SU-DHL-6 (cell line): ENCODE measurements around the gene TENM4.

ENCODE experiments used
- EZH2phosphoT487 ChIP-seq: fragments of 200-600 bp; sonication (generic), shearing (Covaris generic); conservative IDR thresholded peaks from 2 replicates; pipeline ENCODE4 v1.6.1; 2018; ENCODE audit warnings: mild to moderate bottlenecking, antibody characterized with exemption, low read length, moderate library complexity, mixed read lengths
- TF ChIP-seq, protein P1 (sequence below): fragments of 200-600 bp; sonication (generic); IDR thresholded peaks from one replicate; pipeline ENCODE4 v1.5.1; 2017; ENCODE audit warnings: antibody characterized with exemption, mild to moderate bottlenecking, low read length, moderate library complexity; ENCODE audit not compliant: insufficient read depth, poor library complexity, severe bottlenecking

- TF ChIP-seq, protein P1, sequence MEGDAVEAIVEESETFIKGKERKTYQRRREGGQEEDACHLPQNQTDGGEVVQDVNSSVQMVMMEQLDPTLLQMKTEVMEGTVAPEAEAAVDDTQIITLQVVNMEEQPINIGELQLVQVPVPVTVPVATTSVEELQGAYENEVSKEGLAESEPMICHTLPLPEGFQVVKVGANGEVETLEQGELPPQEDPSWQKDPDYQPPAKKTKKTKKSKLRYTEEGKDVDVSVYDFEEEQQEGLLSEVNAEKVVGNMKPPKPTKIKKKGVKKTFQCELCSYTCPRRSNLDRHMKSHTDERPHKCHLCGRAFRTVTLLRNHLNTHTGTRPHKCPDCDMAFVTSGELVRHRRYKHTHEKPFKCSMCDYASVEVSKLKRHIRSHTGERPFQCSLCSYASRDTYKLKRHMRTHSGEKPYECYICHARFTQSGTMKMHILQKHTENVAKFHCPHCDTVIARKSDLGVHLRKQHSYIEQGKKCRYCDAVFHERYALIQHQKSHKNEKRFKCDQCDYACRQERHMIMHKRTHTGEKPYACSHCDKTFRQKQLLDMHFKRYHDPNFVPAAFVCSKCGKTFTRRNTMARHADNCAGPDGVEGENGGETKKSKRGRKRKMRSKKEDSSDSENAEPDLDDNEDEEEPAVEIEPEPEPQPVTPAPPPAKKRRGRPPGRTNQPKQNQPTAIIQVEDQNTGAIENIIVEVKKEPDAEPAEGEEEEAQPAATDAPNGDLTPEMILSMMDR: no peak
- no peak for TF ChIP-seq EZH2phosphoT487
These were observed 318.1 kb downstream of the TENM4 start for GRCh38 chr11:79122759-79123158.
